Astrocyte (in vitro differentiated cells and primary cell): Measurements from ENCODE around the gene TRMT2A. TPM values are rescaled to one million over a fixed set of nuclear protein-coding genes. Genes with fewer than 3 reads are reported as not detected.

ENCODE experiments used
- DNase-seq: peaks from one replicate; pipeline ENCODE4 v3.0.0-alpha.2; 2010; ENCODE audit warnings: low read depth
- FAIRE-seq: peaks from 2 replicates; lab custom pipeline; 2011; peaks lifted over from hg19 to GRCh38; lab: Jason Lieb, UNC
- H2AFZ ChIP-seq: 2 replicates; pipeline ENCODE4 v1.6.0; 2012; ENCODE audit warnings: low read depth, low read length, inconsistent platforms
- H3K27ac ChIP-seq: 2 replicates; pipeline ENCODE4 v1.5.1; 2011; ENCODE audit warnings: low read depth, low read length, inconsistent platforms
- H3K27me3 ChIP-seq: 2 replicates; pipeline ENCODE4 v1.6.0; 2011; ENCODE audit warnings: low read length, inconsistent platforms; ENCODE audit not compliant: insufficient read depth
- H3K36me3 ChIP-seq: 2 replicates; pipeline ENCODE4 v1.5.1; 2011; ENCODE audit warnings: low read length, inconsistent platforms; ENCODE audit not compliant: insufficient read depth
- H3K4me1 ChIP-seq: 2 replicates; pipeline ENCODE4 v1.5.1; 2011; ENCODE audit warnings: low read length, inconsistent platforms; ENCODE audit not compliant: insufficient read depth
- H3K4me2 ChIP-seq: 2 replicates; pipeline ENCODE4 v1.6.0; 2012; ENCODE audit warnings: low read length, inconsistent platforms
- H3K4me3 ChIP-seq: 2 replicates; pipeline ENCODE4 v1.5.1; 2011; ENCODE audit warnings: low read depth, mild to moderate bottlenecking, low read length, inconsistent platforms; ENCODE audit not compliant: insufficient read depth
- H3K79me2 ChIP-seq: 2 replicates; pipeline ENCODE4 v1.6.0; 2012; ENCODE audit warnings: mild to moderate bottlenecking, low read length, inconsistent platforms; ENCODE audit not compliant: insufficient read depth
- H3K9ac ChIP-seq: 2 replicates; pipeline ENCODE4 v1.6.0; 2012; ENCODE audit warnings: mild to moderate bottlenecking, low read length, inconsistent platforms
- H3K9me3 ChIP-seq: 2 replicates; pipeline ENCODE4 v1.5.1; 2012; ENCODE audit warnings: low read depth, mild to moderate bottlenecking, low read length, inconsistent platforms; ENCODE audit not compliant: insufficient read depth
- H4K20me1 ChIP-seq: 2 replicates; pipeline ENCODE4 v1.6.0; 2012; ENCODE audit warnings: low read length, inconsistent platforms; ENCODE audit not compliant: insufficient read depth
- H3K27ac Mint-ChIP-seq: one replicate; pipeline ENCODE4 v1.8.0; 2021; ENCODE audit warnings: mild to moderate bottlenecking, mixed read lengths; ENCODE audit not compliant: unreplicated experiment
- H3K27me3 Mint-ChIP-seq: one replicate; pipeline ENCODE4 v1.8.0; 2021; ENCODE audit warnings: low read depth, mixed read lengths; ENCODE audit not compliant: unreplicated experiment
- H3K36me3 Mint-ChIP-seq: one replicate; pipeline ENCODE4 v1.8.0; 2021; ENCODE audit warnings: low read depth, mixed read lengths; ENCODE audit not compliant: unreplicated experiment
- H3K4me1 Mint-ChIP-seq: one replicate; pipeline ENCODE4 v1.8.0; 2021; ENCODE audit warnings: low read depth, mixed read lengths; ENCODE audit not compliant: unreplicated experiment
- H3K4me3 Mint-ChIP-seq: one replicate; pipeline ENCODE4 v1.8.0; 2021; ENCODE audit warnings: mild to moderate bottlenecking, moderate library complexity, mixed read lengths; ENCODE audit not compliant: unreplicated experiment
- H3K9me3 Mint-ChIP-seq: one replicate; pipeline ENCODE4 v1.8.0; 2021; ENCODE audit warnings: mild to moderate bottlenecking, mixed read lengths; ENCODE audit not compliant: unreplicated experiment
- CTCF ChIP-seq: IDR thresholded peaks from 2 replicates; pipeline ENCODE4 v1.5.1; 2011; ENCODE audit warnings: low read depth, mild to moderate bottlenecking, inconsistent platforms, low read length, moderate library complexity; ENCODE audit not compliant: insufficient read depth
- EZH2 ChIP-seq: IDR thresholded peaks from 2 replicates; pipeline ENCODE4 v1.6.1; 2012; ENCODE audit warnings: mild to moderate bottlenecking, low read length, inconsistent platforms; ENCODE audit not compliant: insufficient read depth
- total RNA-seq: library from RNA; stranded (reverse); gene quantifications from 2 replicates; pipeline ENCODE4 v1.2.1, GENCODE V29; 2021

The TRMT2A gene
- total RNA-seq, 1 donor from 2014 or later, result 32.9 TPM

- no peak overlapping the region for H3K4me3 Mint-ChIP-seq
- no peaks in the 10 kb centered on the region for H3K36me3 Mint-ChIP-seq
- peak overlapping the region; percentile 39 for H3K4me3 ChIP-seq
Measured at GRCh38 chr22:20154602-20155187, 37.7 kb upstream of the TRMT2A start.

GRCh38 chr22:20153945-20154344 is 36.9 kb upstream of the TRMT2A start:
- Mint-ChIP-seq H3K9me3 (no peaks in the 10 kb centered on the region), H3K4me1 (no peaks in the 10 kb centered on the region), H3K27me3 (peaks cover 5% of the 10 kb centered on the region), H3K36me3 (no peaks in the 10 kb centered on the region), H3K27ac (no peak overlapping the region), H3K4me3 (no peak overlapping the region)
- no peak for TF ChIP-seq EZH2
- TF ChIP-seq CTCF, result no peak
- no peak for DNase-seq
- no peak for FAIRE-seq
- no peak overlapping the region for H3K27ac ChIP-seq
- no peaks in the 10 kb centered on the region for H3K9me3 ChIP-seq
- no peaks in the 10 kb centered on the region for H3K27me3 ChIP-seq
- H3K4me3 ChIP-seq, result no peak overlapping the region
- no peaks in the 10 kb centered on the region for H3K79me2 ChIP-seq
- H3K36me3 ChIP-seq, result no peaks in the 10 kb centered on the region
- H3K4me1 ChIP-seq, result no peaks in the 10 kb centered on the region
- no peak overlapping the region for H3K9ac ChIP-seq
- no peaks in the 10 kb centered on the region for H4K20me1 ChIP-seq
- H3K4me2 ChIP-seq, result no peak overlapping the region
- no peak overlapping the region for H2AFZ ChIP-seq

More at GRCh38 chr22:20154602-20155187, 37.7 kb upstream of the TRMT2A start:
- H3K27ac Mint-ChIP-seq, result peak overlapping the region; percentile 53
- no peak for TF ChIP-seq CTCF
- no peak for TF ChIP-seq EZH2
- no peaks in the 10 kb centered on the region for H3K27me3 ChIP-seq
- DNase-seq (no peak), FAIRE-seq (no peak)
- no peaks in the 10 kb centered on the region for H3K9me3 Mint-ChIP-seq
- no peak overlapping the region for H3K27ac ChIP-seq
- H3K79me2 ChIP-seq, result no peaks in the 10 kb centered on the region
- peaks cover 7% of the 10 kb centered on the region for H3K27me3 Mint-ChIP-seq
- H3K9ac ChIP-seq, result peak overlapping the region; percentile 57
- H3K4me1 ChIP-seq, result no peaks in the 10 kb centered on the region
- H3K36me3 ChIP-seq, result no peaks in the 10 kb centered on the region
- no peaks in the 10 kb centered on the region for H4K20me1 ChIP-seq
- no peaks in the 10 kb centered on the region for H3K9me3 ChIP-seq
- no peak overlapping the region for H2AFZ ChIP-seq
- peak overlapping the region; percentile 84 for H3K4me2 ChIP-seq
- no peaks in the 10 kb centered on the region for H3K4me1 Mint-ChIP-seq

- Histone ChIP-seq H3K9me3 (no peaks in the 10 kb centered on the region), H4K20me1 (peaks cover 3% of the 10 kb centered on the region), H3K27me3 (no peaks in the 10 kb centered on the region), H3K4me2 (no peak overlapping the region), H3K27ac (no peak overlapping the region), H2AFZ (no peak overlapping the region), H3K4me3 (no peak overlapping the region), H3K79me2 (no peaks in the 10 kb centered on the region), H3K36me3 (no peaks in the 10 kb centered on the region), H3K4me1 (no peaks in the 10 kb centered on the region), H3K9ac (no peak overlapping the region)
- Mint-ChIP-seq H3K4me1 (no peaks in the 10 kb centered on the region), H3K27me3 (peaks cover 2% of the 10 kb centered on the region), H3K9me3 (no peaks in the 10 kb centered on the region), H3K4me3 (no peak overlapping the region), H3K36me3 (no peaks in the 10 kb centered on the region), H3K27ac (no peak overlapping the region)
- TF ChIP-seq CTCF (no peak), EZH2 (no peak)
- FAIRE-seq (no peak), DNase-seq (no peak)
Measured at GRCh38 chr22:20152464-20152890, 35.5 kb upstream of the TRMT2A start.
